SK-N-SH (cell line): ENCODE measurements around the gene OPCML. TPM values are rescaled to one million over a fixed set of nuclear protein-coding genes. Genes with fewer than 3 reads are reported as not detected.

Experiments used
- CTCF ChIA-PET: fragments of 300-600, 350-600 bp; formaldehyde crosslinking; extraction: SDS; loops from one replicate; lab custom pipeline; 2021; lab: Yijun Ruan, JAX
- POLR2A ChIA-PET: fragments of 350-600 bp; sonication (Branson Sonifier 250); formaldehyde crosslinking; extraction: SDS; loops from one replicate; lab custom pipeline; 2020; ENCODE audit warnings: antibody characterized with exemption, inconsistent platforms; lab: Yijun Ruan, JAX
- DNase-seq: peaks from one replicate; pipeline ENCODE4 v3.0.0; 2012
- H2AFZ ChIP-seq: fragments of 200-600 bp; sonication (generic); 2 replicates; pipeline ENCODE4 v1.8.1; 2016; ENCODE audit warnings: antibody characterized with exemption, mild to moderate bottlenecking, low read depth
- H3F3A ChIP-seq: fragments of 200-600 bp; sonication (generic); replicated peaks from 2 replicates; pipeline ENCODE3; 2016; ENCODE audit warnings: antibody characterized with exemption, mild to moderate bottlenecking; ENCODE audit not compliant: insufficient read depth
- H3K27ac ChIP-seq, 2 experiments: fragments of 200-500 bp in 1 of 2; fragments of 200-600 bp in 1 of 2; sonication (Bioruptor generic) in 1 of 2; sonication (generic), shearing (Covaris generic) in 1 of 2; 2 replicates each; pipeline versions ENCODE4 v1.5.1 to v1.6.1; 2014 to 2016; ENCODE audit warnings: low read depth in 2 of 2, inconsistent platforms in 1 of 2, low read length in 1 of 2, mild to moderate bottlenecking in 1 of 2, mixed read lengths in 1 of 2
- H3K27me3 ChIP-seq: fragments of 200-600 bp; sonication (generic), shearing (Covaris generic); 2 replicates; pipeline ENCODE4 v1.6.1; 2016; ENCODE audit warnings: mixed run types; ENCODE audit not compliant: insufficient read depth
- H3K36me3 ChIP-seq, 2 experiments: fragments of 200-500 bp in 1 of 2; fragments of 200-600 bp in 1 of 2; sonication (Bioruptor generic) in 1 of 2; sonication (generic) in 1 of 2; replicated peaks in 1 of 2; 2 replicates each; pipeline versions ENCODE3 to v1.5.1; 2014 to 2016; ENCODE audit warnings: low read length in 1 of 2, mild to moderate bottlenecking in 1 of 2; ENCODE audit not compliant: insufficient read depth in 2 of 2, control insufficient read depth in 1 of 2
- H3K4me1 ChIP-seq, 2 experiments: fragments of 200-500 bp in 1 of 2; fragments of 200-600 bp in 1 of 2; sonication (Bioruptor generic) in 1 of 2; sonication (generic), shearing (Covaris generic) in 1 of 2; 2 replicates each; pipeline versions ENCODE4 v1.5.1 to v1.6.1; 2014 to 2016; ENCODE audit warnings: low read depth in 1 of 2, low read length in 1 of 2, mixed run types in 1 of 2; ENCODE audit not compliant: insufficient read depth in 2 of 2, control insufficient read depth in 1 of 2
- H3K4me2 ChIP-seq: fragments of 200-600 bp; sonication (generic), shearing (Covaris generic); 2 replicates; pipeline ENCODE4 v1.6.1; 2017; ENCODE audit warnings: mixed run types
- H3K4me3 ChIP-seq, 2 experiments: fragments of 200-500 bp in 1 of 2; fragments of 200-600 bp in 1 of 2; sonication (Bioruptor generic) in 1 of 2; sonication (generic), shearing (Covaris generic) in 1 of 2; 2 replicates each; pipeline versions ENCODE4 v1.5.1 to v1.8.1; 2014 to 2016; ENCODE audit warnings: low read depth in 2 of 2, inconsistent platforms in 1 of 2, low read length in 1 of 2, mild to moderate bottlenecking in 1 of 2, mixed read lengths in 1 of 2, moderate library complexity in 1 of 2
- H3K79me2 ChIP-seq: fragments of 200-600 bp; sonication (generic); 2 replicates; pipeline ENCODE4 v1.8.1; 2017; ENCODE audit warnings: mild to moderate bottlenecking; ENCODE audit not compliant: insufficient read depth
- H3K9ac ChIP-seq: fragments of 200-600 bp; sonication (generic); 2 replicates; pipeline ENCODE4 v1.6.1; 2017; ENCODE audit warnings: mixed run types
- H3K9me2 ChIP-seq: fragments of 200-600 bp; sonication (generic); 2 replicates; pipeline ENCODE4 v1.6.1; 2017; ENCODE audit warnings: mixed run types
- H3K9me3 ChIP-seq: fragments of 200-600 bp; sonication (generic); 2 replicates; pipeline ENCODE4 v1.6.1; 2017; ENCODE audit warnings: mixed run types, mild to moderate bottlenecking, moderate library complexity
- H4K20me1 ChIP-seq: fragments of 200-600 bp; sonication (generic); 2 replicates; pipeline ENCODE4 v1.6.1; 2017; ENCODE audit warnings: mild to moderate bottlenecking, mixed run types; ENCODE audit not compliant: insufficient read depth
- GATA2 ChIP-seq: sonication (generic); formaldehyde crosslinking; IDR thresholded peaks from 2 replicates; pipeline ENCODE4 v1.5.0; 2020; ENCODE audit warnings: mild to moderate bottlenecking, missing genetic modification reagents
- JUND ChIP-seq: IDR thresholded peaks from 2 replicates; pipeline ENCODE4 v1.4.0; 2012
- PBX3 ChIP-seq: IDR thresholded peaks from 2 replicates; pipeline ENCODE4; 2012
- REST ChIP-seq: IDR thresholded peaks from 2 replicates; pipeline ENCODE4 v1.6.1; 2012; ENCODE audit warnings: mild to moderate bottlenecking, low read depth, low read length, moderate library complexity
- SMC3 ChIP-seq: IDR thresholded peaks from 2 replicates; pipeline ENCODE4 v1.6.1; 2012; ENCODE audit warnings: low read depth, low read length, improper control_type of control experiment
- TAF1 ChIP-seq: IDR thresholded peaks from 2 replicates; pipeline ENCODE4 v1.6.1; 2012; ENCODE audit warnings: low read depth, mild to moderate bottlenecking, low read length, moderate library complexity, borderline replicate concordance
- WGBS: methylation state at CpG from one replicate; pipeline ENCODE4 v1.1.6; 2017; ENCODE audit warnings: low lambda C conversion rate; 5-methylcytosine and 5-hydroxymethylcytosine counted together
- polyA plus RNA-seq, 3 experiments: library from polyadenylated mRNA; depleted of rRNA; stranded (reverse); fragments of >200 nt; gene quantifications; 2 replicates each; pipeline ENCODE4 v1.2.3, GENCODE V29; 2012

Gene OPCML
- polyA plus RNA-seq, 1 of the 3 experiments (the other 2 are of a cell fraction), result not detected

GRCh38 chr11:132977241-132977640 lies 555.1 kb downstream of the OPCML start:
- Histone ChIP-seq H3K4me3 (no peak overlapping the region), H3K9me2 (no peaks in the 10 kb centered on the region), H3K27ac (no peak overlapping the region), H3F3A (no peaks in the 10 kb centered on the region), H3K27me3 (no peaks in the 10 kb centered on the region), H3K9me3 (no peaks in the 10 kb centered on the region), H3K79me2 (no peaks in the 10 kb centered on the region), H2AFZ (no peak overlapping the region), H3K9ac (no peak overlapping the region), H3K4me1 (peaks cover 0 to 9% of the 10 kb centered on the region in 2 experiments; a peak in 2 of 4 replicates), H3K36me3 (no peaks in the 10 kb centered on the region), H3K4me2 (no peak overlapping the region), H4K20me1 (no peaks in the 10 kb centered on the region)
- ChIA-PET CTCF (interaction anchor here (0.7 to 1.5 kb wide), 6 partner anchors 12 to 1283 kb away, joined by 3 to 5 read pairs (median 3); no protein-coding TSS in a partner anchor), POLR2A (no interaction called here)
- no peak for DNase-seq
- 17% methylated on average over 2 of the region's 2 CpGs for WGBS
- TF ChIP-seq JUND, result no peak
- no peak for TF ChIP-seq TAF1
- TF ChIP-seq PBX3, result no peak

GRCh38 chr11:132976115-132976514 lies 556.2 kb downstream of the OPCML start:
- Histone ChIP-seq H3K4me2 (no peak overlapping the region), H2AFZ (no peak overlapping the region), H3K36me3 (no peaks in the 10 kb centered on the region), H3K4me1 (peaks cover 0 to 9% of the 10 kb centered on the region in 2 experiments; a peak in 2 of 4 replicates), H3K27me3 (no peaks in the 10 kb centered on the region), H3K9ac (no peak overlapping the region), H3F3A (no peaks in the 10 kb centered on the region), H3K9me3 (no peaks in the 10 kb centered on the region), H3K79me2 (no peaks in the 10 kb centered on the region), H3K9me2 (no peaks in the 10 kb centered on the region), H4K20me1 (no peaks in the 10 kb centered on the region), H3K27ac (no peak overlapping the region), H3K4me3 (no peak overlapping the region)
- TF ChIP-seq JUND (no peak), GATA2 (CRISPR knock-in tag) (peak; percentile 49; the same call in 1 of the 2 replicates), REST (no peak), SMC3 (no peak)
- no peak for DNase-seq
- WGBS, result 14% methylated on average over 5 of the region's 5 CpGs
- POLR2A ChIA-PET, result no interaction called here
- CTCF ChIA-PET, result interaction anchor here (0.9 to 1.5 kb wide), 4 partner anchors 11 to 1281 kb away, joined by 3 to 5 read pairs (median 3); no protein-coding TSS in a partner anchor
